GM19397 (cell line): Measurements from ENCODE around the gene CLPTM1.
A peak's percentile ranks its signal among the peaks of the same experiment; 100 is the strongest.
"Not testable (repeated sequence)": the region's sequence is repeated elsewhere in the genome, so short reads cannot be mapped to it uniquely, and the experiment has no call there.

Source experiments
- ATAC-seq: cut with Tn5 transposase; IDR thresholded peaks from one replicate; pipeline ENCODE4 v1.9.1; 2021; ENCODE audit warnings: mild to moderate bottlenecking, moderate library complexity; ENCODE audit not compliant: unreplicated experiment

Gene CLPTM1

DNA sequence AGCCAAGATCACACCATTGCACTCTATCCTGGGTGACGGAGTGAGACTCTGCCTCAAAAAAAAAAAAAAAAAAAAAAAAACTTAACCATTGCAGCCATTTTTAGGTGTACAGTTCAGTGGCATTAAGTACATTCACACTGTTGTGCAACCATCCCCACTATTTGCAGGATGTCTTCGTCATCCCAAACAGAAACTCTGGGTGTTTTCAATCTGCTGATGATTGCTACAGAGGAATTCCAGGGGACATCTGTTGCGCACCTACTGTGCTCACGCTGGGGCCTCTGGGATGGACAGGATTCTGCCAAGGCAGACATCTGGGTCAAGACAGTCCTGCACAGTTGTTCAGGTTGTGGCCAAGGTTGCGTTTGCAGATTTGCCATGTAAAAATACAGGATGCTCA is 15.5 kb upstream of the CLPTM1 start:
- no peak for ATAC-seq

DNA sequence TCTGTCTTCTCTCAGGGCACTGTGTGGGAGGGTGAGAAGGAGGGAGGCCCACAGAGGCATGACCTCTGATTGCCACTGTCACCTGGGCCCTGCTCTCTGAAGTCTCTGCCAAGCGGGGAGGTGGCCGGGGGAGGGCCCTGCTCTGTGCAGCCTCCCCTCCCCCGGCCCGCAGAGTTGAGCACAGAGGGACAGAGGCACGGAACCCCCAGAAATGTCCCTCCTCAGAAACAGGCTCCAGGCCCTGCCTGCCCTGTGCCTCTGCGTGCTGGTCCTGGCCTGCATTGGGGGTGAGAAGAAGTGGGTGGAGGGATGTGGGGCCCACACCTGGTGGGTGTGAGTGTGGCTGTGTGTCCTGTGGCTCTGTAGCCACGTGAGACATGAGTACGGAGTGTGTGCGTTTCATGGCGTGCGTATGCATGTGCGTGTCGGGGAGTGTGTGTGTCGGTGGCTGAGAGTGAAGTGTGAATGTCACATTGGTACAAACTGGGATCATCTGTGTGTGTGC is 13.1 kb upstream of the CLPTM1 start, which contains the start of gene APOC4:
TSS of gene APOC4 (plus strand) at position 171 of the 505 bp plus-strand sequence. CDS start at position 212, 41 bp downstream.
- ATAC-seq = no peak

DNA sequence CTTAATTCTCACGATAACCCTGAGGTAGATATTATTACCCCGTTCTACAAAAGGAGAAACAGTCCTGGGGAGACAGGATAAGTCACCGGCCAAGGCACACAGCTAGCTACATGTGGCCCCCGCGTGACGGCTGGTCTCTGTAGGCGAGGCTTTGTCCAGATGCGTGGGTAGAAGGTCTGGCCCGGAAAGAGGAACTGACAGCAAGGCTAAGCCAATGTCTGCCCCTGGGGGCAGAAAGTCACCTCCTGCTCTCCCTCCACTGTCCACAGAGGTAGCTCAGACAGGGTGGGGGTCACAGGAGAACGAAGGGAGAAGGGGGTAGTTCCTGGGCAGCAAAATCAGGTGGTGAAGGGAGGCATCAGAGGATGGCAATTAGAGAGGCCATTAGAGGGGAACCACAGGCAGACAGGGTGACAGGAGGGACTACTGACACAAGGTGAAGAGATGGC is 11.4 kb upstream of the CLPTM1 start:
- no peak for ATAC-seq

DNA sequence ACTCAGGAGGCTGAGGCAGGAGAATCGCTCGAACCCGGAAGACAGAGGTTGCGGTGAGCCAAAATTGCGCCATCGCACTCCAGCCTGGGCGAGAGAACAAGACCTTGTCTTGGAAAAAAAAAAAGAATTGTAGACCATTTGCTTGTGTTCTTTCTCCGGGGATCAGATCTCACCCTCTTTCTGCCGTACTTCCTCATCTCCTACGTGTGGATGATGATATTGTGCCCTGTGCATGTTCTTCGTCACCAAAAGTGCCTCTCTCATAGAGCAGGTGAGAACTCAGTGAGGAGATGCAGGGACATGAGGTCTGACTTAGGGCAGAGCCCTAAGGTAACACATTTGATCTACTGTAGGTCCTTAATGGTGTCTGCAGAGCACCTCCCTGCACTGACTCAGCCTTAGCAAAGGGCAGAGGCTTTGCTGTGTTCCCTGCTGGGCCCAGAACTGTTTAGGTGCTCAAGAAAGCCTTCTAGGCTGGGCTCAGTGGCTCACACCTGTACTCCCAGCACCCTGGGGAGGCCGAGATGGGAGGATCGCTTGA is 8.1 kb upstream of the CLPTM1 start:
- no peak for ATAC-seq

DNA sequence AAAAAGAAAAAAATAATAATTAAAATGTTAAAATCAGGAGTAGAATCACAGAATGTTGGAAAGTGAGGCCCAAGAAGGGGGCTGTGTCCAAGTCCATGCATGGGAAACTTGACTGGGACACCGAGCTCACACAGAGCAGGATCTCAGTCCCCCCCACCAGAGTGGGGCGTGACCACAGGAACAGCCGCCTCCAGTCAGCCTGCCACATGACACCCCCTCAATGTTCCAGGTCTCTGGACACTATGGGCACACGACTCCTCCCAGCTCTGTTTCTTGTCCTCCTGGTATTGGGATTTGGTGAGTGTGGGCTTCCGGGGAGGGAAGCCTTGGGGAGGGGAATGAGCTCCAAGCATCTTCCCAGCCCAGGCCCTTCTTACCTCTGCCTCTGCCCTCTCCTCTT is 6.9 kb upstream of the CLPTM1 start:
- ATAC-seq = no peak

DNA sequence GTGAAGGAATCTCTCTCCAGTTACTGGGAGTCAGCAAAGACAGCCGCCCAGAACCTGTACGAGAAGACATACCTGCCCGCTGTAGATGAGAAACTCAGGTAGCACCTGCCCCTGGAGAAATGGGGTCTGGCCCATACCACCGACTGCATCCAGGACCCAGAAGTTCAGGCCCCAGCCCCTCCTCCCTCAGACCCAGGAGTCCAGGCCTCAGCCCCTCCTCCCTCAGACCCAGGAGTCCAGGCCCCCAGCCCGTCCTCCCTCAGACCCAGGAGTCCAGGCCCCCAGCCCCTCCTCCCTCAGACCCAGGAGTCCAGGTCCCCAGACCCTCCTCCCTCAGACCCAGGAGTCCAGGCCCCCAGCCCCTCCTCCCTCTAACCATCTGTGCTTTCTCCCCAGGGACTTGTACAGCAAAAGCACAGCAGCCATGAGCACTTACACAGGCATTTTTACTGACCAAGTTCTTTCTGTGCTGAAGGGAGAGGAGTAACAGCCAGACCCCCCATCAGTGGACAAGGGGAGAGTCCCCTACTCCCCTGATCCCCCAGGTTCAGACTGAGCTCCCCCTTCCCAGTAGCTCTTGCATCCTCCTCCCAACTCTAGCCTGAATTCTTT is 6.3 kb upstream of the CLPTM1 start:
- ATAC-seq = no peak

DNA sequence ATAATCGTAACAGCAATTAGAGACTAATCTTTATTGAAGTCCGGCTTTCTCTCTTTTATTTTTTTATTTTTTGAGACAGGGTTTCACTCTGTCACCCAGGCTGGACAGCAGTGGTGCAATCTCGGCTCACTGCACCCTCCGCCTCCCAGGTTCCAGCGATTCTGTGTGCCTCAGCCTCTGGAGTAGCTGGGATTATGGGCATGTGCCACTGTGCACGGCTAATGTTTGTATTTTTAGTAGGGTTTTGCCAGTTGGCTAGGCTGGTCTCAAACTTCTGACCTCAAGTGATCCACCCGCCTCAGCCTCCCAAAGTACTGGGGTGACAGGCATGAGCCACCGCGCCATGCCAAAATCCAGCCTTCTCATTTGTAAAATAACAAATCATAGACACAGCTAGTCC is 5.6 kb upstream of the CLPTM1 start:
- ATAC-seq = no peak

DNA sequence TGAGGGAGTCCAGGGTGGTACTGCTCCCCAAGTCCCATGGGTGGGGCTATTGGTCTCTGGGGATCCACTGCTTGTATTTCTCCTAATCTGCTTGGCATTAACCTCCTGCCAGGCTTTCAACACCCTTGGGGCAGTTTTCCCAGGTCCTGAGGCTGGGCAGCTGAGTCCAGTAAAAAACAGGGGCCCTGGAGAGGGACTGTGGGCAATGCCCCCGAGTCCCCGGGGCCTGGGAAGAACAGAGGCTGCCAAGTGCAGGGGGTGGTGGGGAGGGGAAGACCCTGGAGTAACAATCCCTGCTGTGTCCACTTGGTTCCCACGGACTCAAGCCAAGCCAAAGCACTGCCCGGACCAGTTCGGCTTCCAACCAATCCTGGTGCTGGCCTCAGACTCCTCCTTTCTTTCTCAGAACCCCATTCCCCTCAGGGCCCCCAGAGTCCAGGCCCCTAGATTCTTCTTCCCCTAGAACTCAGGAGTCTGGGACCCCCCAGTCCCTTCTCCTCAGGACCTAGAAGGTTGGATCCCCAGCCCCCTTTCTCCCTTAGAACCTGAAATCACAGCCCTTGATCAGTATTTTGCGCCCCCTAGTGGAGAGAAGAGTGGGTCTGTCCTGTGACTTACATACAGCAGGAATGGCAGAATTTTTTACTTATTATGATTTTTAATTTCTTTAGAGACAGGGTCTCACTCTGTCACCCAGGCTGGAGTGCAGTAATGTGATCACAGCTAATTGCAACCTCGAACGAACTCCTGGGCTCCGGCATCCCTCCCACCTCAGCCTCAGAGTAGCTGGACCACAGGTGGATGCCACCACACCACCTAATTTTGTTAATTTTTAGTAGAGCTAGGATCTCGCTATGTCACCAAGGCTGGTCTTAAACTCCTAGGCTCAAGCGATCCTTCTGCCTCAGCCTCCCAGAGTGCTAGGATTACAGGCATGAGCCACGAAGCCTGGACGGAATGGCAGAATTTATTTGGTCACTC is 3.7 kb upstream of the CLPTM1 start:
- no peak for ATAC-seq

DNA sequence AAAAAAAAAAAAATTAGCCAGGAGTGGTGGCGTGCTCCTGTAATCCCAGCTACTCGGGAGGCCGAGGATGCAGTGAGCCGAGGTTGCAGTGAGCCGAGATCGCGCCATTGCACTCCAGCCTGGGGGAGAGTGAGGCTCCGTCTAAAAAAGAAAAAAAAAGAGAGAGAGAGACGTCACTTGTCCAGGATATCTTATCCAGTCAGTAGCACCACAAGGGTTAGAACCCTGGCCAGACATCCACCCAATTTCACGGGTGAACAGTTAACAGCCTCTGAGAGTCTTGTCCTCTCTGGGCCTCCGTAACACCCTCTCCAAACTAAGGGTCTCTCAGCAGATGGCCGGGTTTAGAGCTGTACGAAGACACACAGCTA is 917 bp upstream of the CLPTM1 start:
- no peak for ATAC-seq

DNA sequence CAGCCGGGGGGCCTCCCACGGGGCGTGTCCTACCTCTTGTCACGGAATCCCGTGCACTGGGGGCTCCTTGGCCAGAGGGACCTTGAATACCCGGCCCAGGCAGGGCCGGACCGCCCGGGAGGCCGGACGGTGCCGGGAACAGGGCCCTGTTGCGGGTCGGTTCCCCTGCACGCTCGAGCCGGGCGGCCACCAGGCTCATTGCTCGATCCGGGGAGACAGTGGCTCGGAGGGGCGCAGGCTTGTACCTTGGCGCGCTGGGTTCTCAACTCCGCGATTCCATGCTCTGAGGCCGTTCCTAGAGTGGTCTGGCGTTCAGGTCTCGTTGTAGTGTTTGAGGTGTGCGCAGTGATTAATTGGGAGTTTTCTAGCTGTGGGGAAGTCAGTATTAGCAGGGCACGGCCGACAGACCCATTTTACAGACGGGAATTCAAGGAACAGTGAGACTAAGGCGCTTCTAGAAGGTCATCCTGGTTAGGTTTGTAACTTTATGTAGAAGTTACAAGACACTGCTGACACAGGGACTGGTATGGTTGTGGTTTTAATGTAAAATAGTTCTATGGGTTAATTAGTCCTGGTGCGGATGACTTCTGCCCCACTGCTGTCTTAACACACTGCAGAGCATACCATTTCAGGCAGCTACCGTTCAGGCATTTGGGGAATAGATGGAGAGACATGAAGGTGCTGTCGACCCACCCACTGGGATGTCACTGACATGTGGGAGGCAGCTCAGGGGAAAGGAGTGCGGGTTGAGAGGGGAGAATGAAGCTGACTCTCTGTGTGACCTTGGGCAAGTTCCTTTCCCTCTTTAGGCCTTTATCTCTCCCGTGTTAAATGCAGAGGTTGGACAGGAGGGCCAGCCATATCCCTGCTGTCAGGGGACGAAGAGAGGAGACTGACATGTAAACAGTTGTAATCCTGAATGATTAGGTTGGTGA is 592 bp downstream of the CLPTM1 start:
- ATAC-seq = peak; percentile 22

DNA sequence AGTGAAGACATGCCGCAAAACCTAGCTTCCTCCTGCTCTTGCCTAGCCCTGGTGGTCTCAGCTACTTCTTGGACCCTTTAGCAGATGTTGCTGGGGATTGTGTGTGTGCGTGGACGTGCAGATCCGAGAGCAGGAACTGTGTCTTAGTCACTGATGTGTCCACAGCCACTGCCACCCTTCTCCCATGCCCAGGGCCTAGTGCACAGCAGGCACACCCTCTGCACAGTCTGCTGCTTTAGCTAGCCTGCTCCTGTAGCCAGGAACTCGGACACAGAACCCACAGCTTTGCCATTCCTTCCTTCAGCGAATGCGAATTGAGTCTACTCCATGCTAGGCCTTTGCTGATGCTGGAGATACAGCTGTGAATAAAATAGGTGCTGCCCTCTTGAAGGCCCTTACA is 2.3 kb downstream of the CLPTM1 start:
- ATAC-seq = no peak

DNA sequence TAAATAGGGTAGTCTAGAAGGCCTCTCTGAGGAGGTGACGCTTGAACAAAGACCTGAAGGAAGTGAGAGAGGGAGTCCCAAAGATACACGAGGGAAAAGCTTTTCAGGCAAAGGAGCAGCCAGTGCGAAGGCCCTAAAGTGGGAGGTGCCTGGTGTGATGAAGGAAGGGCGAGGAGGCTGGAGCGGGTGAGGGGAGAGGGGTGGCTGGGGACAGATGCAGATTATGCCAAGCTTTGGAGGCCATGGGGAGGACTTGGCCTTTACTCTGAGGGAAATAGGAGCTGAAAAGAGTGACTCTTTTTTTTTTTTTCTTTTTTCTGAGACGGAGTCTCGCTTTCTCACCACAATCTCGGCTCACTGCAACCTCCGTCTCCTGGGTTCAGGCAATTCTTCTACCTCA is 2.9 kb downstream of the CLPTM1 start:
- ATAC-seq = no peak

DNA sequence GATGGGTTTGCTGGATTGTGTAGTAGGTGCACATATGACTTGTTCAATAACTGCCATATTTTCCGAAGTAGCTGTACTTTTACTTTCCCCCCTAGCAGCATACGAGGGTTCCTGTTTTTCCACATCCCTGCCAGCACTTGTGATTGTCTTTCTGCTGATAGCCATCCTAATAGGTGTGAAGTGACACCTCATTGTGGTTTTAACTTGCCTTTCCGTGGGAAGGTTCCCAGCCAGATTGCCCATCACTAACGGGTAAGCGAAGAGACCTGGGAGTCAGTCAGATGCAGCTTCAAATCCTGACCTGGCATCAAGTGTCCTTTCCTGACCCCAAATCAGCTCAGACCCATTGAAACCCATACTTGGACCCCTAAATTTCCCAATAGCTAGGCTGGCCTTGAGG is 4.5 kb downstream of the CLPTM1 start:
- no peak for ATAC-seq

DNA sequence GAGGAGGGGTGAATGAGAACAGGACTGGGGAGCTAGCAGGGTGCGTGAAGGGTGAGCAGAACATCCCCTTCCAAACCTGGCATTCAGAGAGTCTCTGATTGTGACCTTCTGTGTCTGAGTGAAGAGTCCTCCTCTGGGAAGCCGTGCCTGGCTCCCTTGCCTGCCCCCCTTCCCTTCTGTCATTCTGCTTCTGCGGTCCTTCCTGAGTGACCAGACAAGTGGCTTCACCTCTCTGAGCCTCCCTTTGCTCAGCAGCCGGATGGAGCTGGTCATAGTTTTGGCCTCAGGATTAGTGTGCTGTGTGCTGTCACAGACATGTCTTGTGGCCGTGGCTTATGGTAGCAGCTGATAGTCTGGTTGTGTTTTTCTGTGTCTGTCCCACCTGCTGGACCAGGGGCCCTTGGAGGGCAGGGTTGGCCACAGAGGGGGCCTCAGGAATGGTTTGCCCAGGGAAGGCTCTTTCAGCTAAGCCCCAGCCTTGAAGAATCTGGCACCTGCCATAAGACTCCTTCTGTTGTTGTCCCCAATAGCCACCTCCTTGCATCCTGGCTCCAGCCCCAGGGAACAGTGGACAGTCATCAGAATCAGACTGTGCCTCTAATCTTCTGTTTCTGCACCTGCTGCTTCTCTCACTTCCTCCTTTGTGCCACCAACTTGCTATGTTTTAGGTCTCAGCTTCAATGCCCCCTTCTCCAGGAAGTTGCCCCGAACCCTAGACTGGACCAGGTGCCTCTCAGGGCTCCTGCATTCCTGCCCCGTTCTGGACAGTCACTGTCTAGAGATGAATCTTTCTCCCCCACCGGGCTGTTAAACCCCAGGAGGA is 5.9 kb downstream of the CLPTM1 start:
- ATAC-seq = no peak

DNA sequence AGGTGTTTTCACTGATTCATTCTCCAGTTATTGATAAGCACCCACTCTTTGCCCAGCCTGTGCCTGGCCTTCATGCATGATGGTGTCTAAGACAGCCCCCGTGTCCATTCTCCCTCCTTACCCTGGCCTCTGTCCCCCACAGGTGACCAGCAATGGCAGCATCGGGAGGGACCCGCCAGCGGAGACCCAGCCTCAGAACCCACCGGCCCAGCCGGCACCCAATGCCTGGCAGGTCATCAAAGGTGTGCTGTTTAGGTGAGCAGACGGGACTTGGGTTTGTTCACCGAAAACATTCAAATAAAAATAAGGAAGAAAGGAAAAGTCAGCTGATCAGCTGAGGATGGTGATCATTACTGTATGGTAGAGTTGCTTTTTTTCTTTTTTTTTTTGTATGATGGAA is 6.6 kb downstream of the CLPTM1 start:
- ATAC-seq = no peak

DNA sequence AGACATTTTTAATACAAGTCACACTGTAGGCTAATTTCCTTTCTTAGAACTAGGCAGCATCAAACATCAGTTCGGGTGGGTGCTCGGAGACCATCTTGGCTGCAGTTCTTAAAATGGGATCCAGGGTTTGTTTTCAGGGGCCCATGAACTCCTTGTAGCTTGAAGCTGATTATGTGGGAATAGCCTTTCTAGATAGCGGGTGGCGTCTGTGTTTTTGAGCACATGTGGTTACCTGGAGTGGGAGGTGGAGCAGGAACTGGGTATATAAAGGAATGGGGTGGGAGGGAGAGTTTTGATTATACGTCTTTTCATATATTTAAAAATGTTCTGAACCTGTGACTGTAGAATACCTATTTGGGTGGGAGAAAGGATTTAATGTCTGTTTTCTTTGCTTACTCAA is 12.9 kb downstream of the CLPTM1 start:
- no peak for ATAC-seq

DNA sequence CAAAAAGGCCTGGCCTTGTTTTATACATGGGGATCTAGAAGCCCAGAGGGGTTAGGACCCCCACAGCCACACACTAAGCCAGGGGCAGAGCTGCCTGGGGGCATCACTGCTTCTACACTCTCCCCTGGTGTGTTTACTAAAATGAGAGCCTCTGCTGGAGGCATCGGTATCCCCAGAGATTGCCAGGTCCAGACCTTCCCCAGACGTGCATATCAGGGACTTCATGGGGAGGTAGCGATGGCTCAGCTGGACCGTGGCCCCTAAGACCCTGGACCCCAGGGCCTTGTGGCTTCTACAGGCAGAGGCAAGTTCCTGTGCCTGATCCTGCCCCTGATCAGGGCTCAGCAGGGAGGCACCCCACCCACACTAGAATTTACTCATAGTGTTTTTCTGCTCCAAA is 13.5 kb downstream of the CLPTM1 start:
- ATAC-seq = no peak

DNA sequence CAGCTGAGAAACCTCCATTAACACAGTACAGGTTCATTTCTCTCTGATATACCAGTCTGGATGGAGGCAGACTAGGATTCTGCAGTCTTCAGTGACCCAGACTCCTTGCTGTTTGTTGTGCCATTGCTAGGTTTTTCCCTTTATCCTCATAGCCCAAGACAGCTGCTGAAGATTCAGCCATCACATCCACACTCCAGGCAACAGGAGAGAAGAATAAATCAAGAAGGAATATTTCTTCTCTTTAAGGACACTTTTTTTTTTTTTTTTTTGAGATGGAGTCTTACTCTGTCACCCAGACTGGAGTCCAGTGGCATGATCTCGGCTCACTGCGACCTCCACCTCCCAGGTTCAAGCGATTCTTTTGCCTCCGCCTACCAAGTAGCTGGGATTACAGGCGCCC is 14.3 kb downstream of the CLPTM1 start:
- ATAC-seq = no peak

DNA sequence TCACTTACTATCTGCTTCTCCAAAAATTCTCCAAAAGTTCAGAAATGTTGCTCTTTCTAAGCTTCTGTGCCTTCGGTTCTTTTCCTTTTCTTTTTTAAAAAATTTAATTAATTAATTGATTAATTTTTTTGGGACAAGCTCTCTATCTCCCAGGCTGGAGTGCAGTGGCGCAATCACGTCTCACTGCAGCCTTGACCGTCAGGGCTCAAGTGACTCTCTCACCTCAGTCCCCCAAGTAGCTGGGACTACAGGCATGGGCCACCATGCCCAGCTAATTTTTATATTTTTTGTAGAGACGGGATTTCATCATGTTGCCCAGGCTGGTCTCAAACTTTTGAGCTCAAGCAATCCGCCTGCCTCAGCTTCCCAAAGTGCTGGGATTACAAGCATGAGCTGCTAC is 16.3 kb downstream of the CLPTM1 start:
- ATAC-seq = not testable (repeated sequence)

DNA sequence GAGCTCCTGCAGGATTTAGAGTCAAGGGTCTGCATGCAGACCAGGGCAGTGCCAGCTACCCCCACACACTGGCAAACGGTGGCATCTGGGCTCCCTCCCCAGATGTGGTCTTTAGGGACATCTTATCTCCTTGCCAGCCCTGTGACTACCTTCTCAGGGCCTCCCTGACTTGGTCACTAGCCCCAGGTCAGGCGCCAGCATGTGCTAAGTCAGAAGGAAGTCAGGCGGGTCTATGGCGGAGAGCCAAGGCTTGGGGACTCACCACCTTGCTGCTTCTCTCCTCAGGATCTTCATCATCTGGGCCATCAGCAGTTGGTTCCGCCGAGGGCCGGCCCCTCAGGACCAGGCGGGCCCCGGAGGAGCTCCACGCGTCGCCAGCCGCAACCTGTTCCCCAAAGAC is 17.6 kb downstream of the CLPTM1 start:
- no peak for ATAC-seq
